DOHH2 (cell line): ENCODE measurements around the gene CLIC6.

Experiments used
- H3F3A ChIP-seq: fragments of 200-600 bp; sonication (generic), shearing (Covaris generic); 2 replicates; pipeline ENCODE4 v1.6.0; 2016; ENCODE audit warnings: antibody characterized with exemption, mild to moderate bottlenecking; ENCODE audit not compliant: control insufficient read depth, insufficient read depth
- H3K27ac ChIP-seq: fragments of 200-600 bp; sonication (generic); 2 replicates; pipeline ENCODE4 v1.5.1; 2014; ENCODE audit warnings: low read depth, mild to moderate bottlenecking, low read length, moderate library complexity
- H3K27me3 ChIP-seq: fragments of 200-600 bp; sonication (generic); 2 replicates; pipeline ENCODE4 v1.6.1; 2014; ENCODE audit warnings: mild to moderate bottlenecking, low read length, mixed read lengths; ENCODE audit not compliant: control insufficient read depth
- H3K36me3 ChIP-seq: fragments of 200-600 bp; sonication (generic); 2 replicates; pipeline ENCODE4 v1.6.1; 2014; ENCODE audit warnings: mild to moderate bottlenecking, low read length, moderate library complexity, mixed read lengths; ENCODE audit not compliant: control insufficient read depth
- H3K4me1 ChIP-seq: fragments of 200-600 bp; sonication (generic); 2 replicates; pipeline ENCODE4 v1.6.1; 2014; ENCODE audit warnings: mild to moderate bottlenecking, low read length, mixed read lengths; ENCODE audit not compliant: control insufficient read depth
- H3K4me2 ChIP-seq: fragments of 200-600 bp; sonication (generic); 2 replicates; pipeline ENCODE4 v1.6.0; 2014; ENCODE audit warnings: mild to moderate bottlenecking, low read length, moderate library complexity
- H3K4me3 ChIP-seq: fragments of 200-600 bp; sonication (generic); 2 replicates; pipeline ENCODE4 v1.5.1; 2014; ENCODE audit warnings: mild to moderate bottlenecking, low read length, mixed read lengths
- H3K79me2 ChIP-seq: fragments of 200-600 bp; sonication (generic); 2 replicates; pipeline ENCODE4 v1.6.1; 2014; ENCODE audit warnings: mild to moderate bottlenecking, low read length, mixed read lengths; ENCODE audit not compliant: control insufficient read depth
- H3K9me2 ChIP-seq: fragments of 200-600 bp; sonication (generic); replicated peaks from 2 replicates; pipeline ENCODE4 v1.6.1; 2014; ENCODE audit warnings: mild to moderate bottlenecking, low read length, mixed read lengths; ENCODE audit not compliant: control insufficient read depth
- H3K9me3 ChIP-seq: fragments of 200-600 bp; sonication (generic); 2 replicates; pipeline ENCODE4 v1.6.1; 2014; ENCODE audit warnings: antibody characterized with exemption, low read length, mixed read lengths; ENCODE audit not compliant: control insufficient read depth, insufficient read depth
- H4K20me1 ChIP-seq: fragments of 200-600 bp; sonication (generic); 2 replicates; pipeline ENCODE4 v1.6.0; 2014; ENCODE audit warnings: low read depth, mild to moderate bottlenecking, antibody characterized with exemption, low read length, moderate library complexity; ENCODE audit not compliant: control insufficient read depth, insufficient read depth
- CTCF ChIP-seq: fragments of 200-600 bp; sonication (generic); IDR thresholded peaks from one replicate; pipeline ENCODE4 v1.5.1; 2014; ENCODE audit warnings: antibody characterized with exemption, mild to moderate bottlenecking, low read depth, low read length; ENCODE audit not compliant: poor library complexity, severe bottlenecking
- EZH2phosphoT487 ChIP-seq: fragments of 200-600 bp; sonication (generic); IDR thresholded peaks from 2 replicates; pipeline ENCODE4 v1.6.1; 2017; ENCODE audit warnings: borderline replicate concordance, mild to moderate bottlenecking, antibody characterized with exemption, low read length, moderate library complexity, mixed read lengths

Gene CLIC6

DNA sequence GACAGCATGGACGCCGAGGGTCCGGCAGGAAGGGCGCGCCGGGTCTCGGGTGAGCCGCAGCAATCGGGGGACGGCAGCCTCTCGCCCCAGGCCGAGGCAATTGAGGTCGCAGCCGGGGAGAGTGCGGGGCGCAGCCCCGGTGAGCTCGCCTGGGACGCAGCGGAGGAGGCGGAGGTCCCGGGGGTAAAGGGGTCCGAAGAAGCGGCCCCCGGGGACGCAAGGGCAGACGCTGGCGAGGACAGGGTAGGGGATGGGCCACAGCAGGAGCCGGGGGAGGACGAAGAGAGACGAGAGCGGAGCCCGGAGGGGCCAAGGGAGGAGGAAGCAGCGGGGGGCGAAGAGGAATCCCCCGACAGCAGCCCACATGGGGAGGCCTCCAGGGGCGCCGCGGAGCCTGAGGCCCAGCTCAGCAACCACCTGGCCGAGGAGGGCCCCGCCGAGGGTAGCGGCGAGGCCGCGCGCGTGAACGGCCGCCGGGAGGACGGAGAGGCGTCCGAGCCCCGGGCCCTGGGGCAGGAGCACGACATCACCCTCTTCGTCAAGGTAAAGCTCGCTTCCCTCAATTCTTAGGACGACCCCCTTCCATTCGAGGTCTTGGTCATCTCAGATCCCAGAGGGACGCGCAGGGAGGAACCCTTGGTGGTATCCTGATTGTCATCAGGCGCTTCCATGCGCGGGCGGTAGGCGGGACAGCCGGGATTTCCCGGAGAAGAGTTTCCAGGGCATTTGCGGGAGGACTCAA is 1.6 kb downstream of the CLIC6 start:
- TF ChIP-seq EZH2phosphoT487 (no peak), CTCF (no peak)
- no peaks in the 10 kb centered on the region for H3K9me3 ChIP-seq
- H3K36me3 ChIP-seq = no peaks in the 10 kb centered on the region
- H3K27ac ChIP-seq = no peak overlapping the region
- peaks cover 7% of the 10 kb centered on the region; the same call in 1 of the 2 replicates for H3K27me3 ChIP-seq
- H4K20me1 ChIP-seq = no peaks in the 10 kb centered on the region
- no peaks in the 10 kb centered on the region for H3K9me2 ChIP-seq
- no peak overlapping the region for H3K4me3 ChIP-seq
- no peaks in the 10 kb centered on the region for H3K4me1 ChIP-seq
- no peak overlapping the region for H3K4me2 ChIP-seq
- no peaks in the 10 kb centered on the region for H3K79me2 ChIP-seq
- H3F3A ChIP-seq = no peaks in the 10 kb centered on the region

DNA sequence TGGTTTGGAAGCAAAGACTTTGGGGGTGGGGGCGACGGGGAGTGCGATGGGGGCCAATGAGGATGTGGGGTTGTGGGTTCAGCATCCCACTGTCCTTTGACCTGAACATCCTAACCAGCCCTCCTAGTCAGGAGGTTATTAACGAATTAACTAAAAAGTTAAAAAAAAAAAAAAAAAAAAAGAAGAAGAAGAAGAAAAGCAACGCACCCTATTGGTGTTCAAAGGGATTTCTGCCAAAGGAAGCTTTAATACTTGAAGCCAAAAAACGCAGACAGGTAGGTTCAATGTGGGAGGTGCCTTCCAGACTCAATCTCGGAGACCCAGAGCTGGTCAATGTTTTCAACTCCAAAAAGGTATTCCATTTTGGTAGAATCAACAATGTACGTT is 2.2 kb downstream of the CLIC6 start:
- H3K4me1 ChIP-seq = no peaks in the 10 kb centered on the region
- no peak overlapping the region for H3K4me3 ChIP-seq
- H3F3A ChIP-seq = no peaks in the 10 kb centered on the region
- no peak overlapping the region for H3K4me2 ChIP-seq
- H3K79me2 ChIP-seq = no peaks in the 10 kb centered on the region
- H4K20me1 ChIP-seq = no peaks in the 10 kb centered on the region
- no peaks in the 10 kb centered on the region for H3K9me2 ChIP-seq
- no peaks in the 10 kb centered on the region for H3K9me3 ChIP-seq
- H3K36me3 ChIP-seq = no peaks in the 10 kb centered on the region
- H3K27ac ChIP-seq = no peak overlapping the region
- no peak for TF ChIP-seq EZH2phosphoT487
- TF ChIP-seq CTCF = no peak
- peaks cover 7% of the 10 kb centered on the region; the same call in 1 of the 2 replicates for H3K27me3 ChIP-seq

DNA sequence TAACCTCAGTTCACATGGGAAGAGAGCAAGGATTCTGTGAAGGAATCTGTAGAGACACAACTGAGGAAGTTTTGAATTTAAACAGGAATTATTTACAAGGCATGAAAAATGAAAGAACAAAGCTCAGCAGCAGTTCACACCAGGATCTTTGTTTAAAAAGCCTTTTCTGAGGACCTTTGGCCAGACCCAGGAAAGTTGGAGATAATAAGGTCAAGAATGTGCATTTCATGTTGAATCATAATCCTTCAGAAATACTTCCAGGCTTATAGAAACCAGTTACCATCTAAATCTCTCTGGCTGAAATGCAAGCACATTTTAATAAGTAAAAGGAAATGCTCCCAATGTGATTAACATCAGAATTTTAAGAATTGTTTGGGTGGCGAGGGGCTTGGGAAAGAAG is 2.7 kb downstream of the CLIC6 start:
- Histone ChIP-seq H3K9me2 (no peaks in the 10 kb centered on the region), H3K36me3 (no peaks in the 10 kb centered on the region), H3K27ac (no peak overlapping the region), H3K27me3 (peaks cover 7% of the 10 kb centered on the region; the same call in 1 of the 2 replicates), H3K9me3 (no peaks in the 10 kb centered on the region), H3K4me1 (no peaks in the 10 kb centered on the region), H4K20me1 (no peaks in the 10 kb centered on the region), H3K4me3 (no peak overlapping the region), H3K4me2 (no peak overlapping the region), H3K79me2 (no peaks in the 10 kb centered on the region), H3F3A (no peaks in the 10 kb centered on the region)
- TF ChIP-seq EZH2phosphoT487 (no peak), CTCF (no peak)
